K562 (cell line): Measurements from ENCODE around the gene SLC8A1. TPM values are rescaled to one million over a fixed set of nuclear protein-coding genes. Genes with fewer than 3 reads are reported as not detected.

Source experiments
- CC2D1A ChIP-seq: fragments of 450-650 bp; IDR thresholded peaks from 2 replicates; pipeline ENCODE4 v1.6.1; 2017; ENCODE audit warnings: mild to moderate bottlenecking
- RBFOX2 ChIP-seq: fragments of 200-400 bp; formaldehyde crosslinking; IDR thresholded peaks from 2 replicates; pipeline ENCODE4 v1.6.1; 2017; ENCODE audit warnings: low read depth, mild to moderate bottlenecking, low read length, moderate library complexity
- ZNF23 ChIP-seq: fragments of 250-450 bp; sonication (Bioruptor Pico); IDR thresholded peaks from 2 replicates; pipeline ENCODE4 v1.4.0; 2020; ENCODE audit warnings: mild to moderate bottlenecking
- ZNF239 ChIP-seq: fragments of 250-450 bp; sonication (Bioruptor Pico); IDR thresholded peaks from 2 replicates; pipeline ENCODE4 v1.4.0; 2020; ENCODE audit warnings: mild to moderate bottlenecking
- ZNF407 ChIP-seq: fragments of 450-650 bp; IDR thresholded peaks from 2 replicates; pipeline ENCODE4 v1.6.1; 2016; ENCODE audit warnings: low read depth
- polyA plus RNA-seq, 8 experiments: library from polyadenylated mRNA; depleted of rRNA in 4 of 8; stranded (reverse) in 5 of 8; unstranded in 3 of 8; fragments of >200 nt; fragmentation: Nextera tagmentation in 2 of 8; fragmentation: Illumina TruSeq in 1 of 8; extraction: Ambion mirVana in 2 of 8; extraction: Trizol in 1 of 8; gene quantifications; 2 replicates each; pipeline versions ENCODE4 v1.2.1 to v1.2.3, GENCODE V29; 2011 to 2014; ENCODE audit warnings: inconsistent platforms in 1 of 8, missing spikeins in 1 of 8
- total RNA-seq, 7 experiments: library from RNA; depleted of rRNA in 6 of 7; stranded (reverse); fragments of >200 nt in 6 of 7; fragmentation: Illumina TruSeq in 2 of 7; extraction: Trizol in 2 of 7; gene quantifications; 2 replicates each; pipeline versions ENCODE4 v1.2.1 to v1.2.3, GENCODE V29; 2011 to 2021; ENCODE audit warnings: low replicate concordance in 1 of 7

Gene SLC8A1
- total and polyA plus RNA-seq, 9 of the 15 experiments (the other 6 are each of a cell fraction or from before 2014, with no cell fraction given), result not detected

GRCh38 chr2:40497251-40497859 is 45.5 kb upstream of the SLC8A1 start (continued):
- TF ChIP-seq ZNF407 (no peak), CC2D1A (no peak), ZNF23 (CRISPR knock-in tag) (no peak), RBFOX2 (no peak), ZNF239 (CRISPR knock-in tag) (no peak)
- TF ChIP-seq, all 486 proteins: peak for 0
